ENCODE results near the gene GLOD4.
"Not testable (repeated sequence)": the region's sequence is repeated elsewhere in the genome, so short reads cannot be mapped to it uniquely, and the experiment has no call there.

GLOD4 gene

DNA sequence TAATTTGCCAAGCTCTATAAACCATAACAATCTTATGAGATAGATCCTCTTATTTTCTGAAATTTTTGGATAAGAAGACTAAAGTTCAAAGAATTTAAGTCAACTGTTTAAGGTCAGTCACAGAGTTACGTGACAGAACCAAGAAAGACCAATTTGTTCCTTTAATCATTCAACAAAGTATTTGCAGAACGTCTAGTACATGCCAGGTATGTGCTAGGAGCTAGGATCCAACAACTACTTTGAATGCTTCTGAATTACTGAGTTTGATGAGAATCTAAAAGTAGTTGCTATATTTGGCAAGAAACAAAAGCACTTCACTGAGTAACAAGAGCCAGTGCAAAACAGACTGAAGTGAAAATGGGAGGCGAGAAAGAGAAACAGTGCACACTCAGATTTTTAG, 15.0 kb downstream of the GLOD4 start:
- DNase-seq: no peak

DNA sequence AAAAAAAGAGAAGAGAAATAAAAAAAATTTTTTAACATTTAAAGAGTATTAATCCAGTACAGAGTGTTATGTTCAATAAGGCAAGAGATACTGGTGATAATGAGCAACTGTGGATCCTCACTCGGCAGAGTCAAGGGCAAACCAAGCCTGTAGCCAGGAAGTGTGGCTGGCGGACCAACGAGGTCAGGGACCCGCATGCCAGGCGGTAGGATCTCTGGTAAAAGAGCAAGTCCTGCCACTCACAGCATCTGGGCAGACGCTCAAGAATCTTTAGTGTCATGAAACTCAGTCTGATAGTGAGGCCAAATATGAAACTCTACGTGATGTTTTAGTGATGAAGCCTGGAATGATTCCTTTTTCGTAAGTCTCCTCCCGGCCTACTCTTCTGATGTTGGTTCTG, 21.7 kb downstream of the GLOD4 start:
- DNase-seq: no peak

- DNase-seq: no peak
Measured at GRCh38 chr17:759964-760363, 22.1 kb downstream of the GLOD4 start.

DNA sequence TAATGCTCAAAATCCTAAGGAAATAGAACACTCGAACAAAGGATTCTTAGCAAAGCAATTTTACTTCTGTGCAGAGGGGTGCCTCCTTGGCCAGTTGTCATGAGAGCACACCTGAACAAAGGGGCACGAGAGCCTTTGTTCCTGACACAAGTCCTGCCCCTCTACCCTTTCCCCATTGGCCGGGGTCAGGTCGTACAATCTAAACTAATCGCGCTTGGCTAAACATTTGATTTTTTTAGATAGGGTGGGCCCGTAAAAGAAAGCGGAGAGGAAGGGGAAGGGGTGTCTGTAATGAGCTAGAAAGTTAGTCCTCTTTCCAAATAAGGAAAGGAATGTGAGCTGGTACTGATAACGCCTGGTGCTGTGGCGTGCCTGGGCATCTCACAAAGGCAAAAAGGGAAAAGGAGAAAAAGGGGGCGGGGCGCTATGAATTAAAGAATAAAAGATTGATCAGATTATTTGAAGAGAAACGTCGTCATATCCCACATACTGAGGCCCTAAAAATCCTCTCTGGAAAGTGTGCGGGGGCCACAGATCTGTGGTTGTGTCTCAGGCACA, 26.0 kb downstream of the GLOD4 start:
- DNase-seq: not testable (repeated sequence)

DNA sequence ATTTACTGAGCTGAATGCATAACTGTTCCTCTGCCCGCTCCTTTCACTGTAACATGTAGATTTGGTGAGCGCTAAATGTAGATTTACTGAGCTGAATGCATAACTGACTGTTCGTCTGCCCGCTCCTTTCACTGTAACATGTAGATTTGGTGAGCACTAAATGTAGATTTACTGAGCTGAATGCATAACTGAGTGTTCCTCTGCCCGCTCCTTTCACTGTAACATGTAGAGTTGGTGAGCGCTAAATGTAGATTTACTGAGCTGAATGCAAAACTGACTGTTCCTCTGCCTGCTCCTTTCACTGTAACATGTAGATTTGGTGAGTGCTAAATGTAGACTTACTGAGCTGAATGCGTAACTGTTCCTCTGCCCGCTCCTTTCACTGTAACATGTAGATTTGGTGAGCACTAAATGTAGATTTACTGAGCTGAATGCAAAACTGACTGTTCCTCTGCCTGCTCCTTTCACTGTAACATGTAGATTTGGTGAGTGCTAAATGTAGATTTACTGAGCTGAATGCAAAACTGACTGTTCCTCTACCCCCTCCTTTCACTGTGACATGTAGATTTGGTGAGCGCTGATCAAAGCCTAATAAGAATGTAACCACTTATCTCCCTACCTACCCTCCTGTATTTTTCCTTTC, 26.6 kb downstream of the GLOD4 start:
- not testable (repeated sequence) for DNase-seq

- no peak for DNase-seq
Measured at GRCh38 chr17:753418-753817, 28.7 kb downstream of the GLOD4 start.

GRCh38 chr17:752620-753219, 29.4 kb downstream of the GLOD4 start:
- no peak for DNase-seq

DNA sequence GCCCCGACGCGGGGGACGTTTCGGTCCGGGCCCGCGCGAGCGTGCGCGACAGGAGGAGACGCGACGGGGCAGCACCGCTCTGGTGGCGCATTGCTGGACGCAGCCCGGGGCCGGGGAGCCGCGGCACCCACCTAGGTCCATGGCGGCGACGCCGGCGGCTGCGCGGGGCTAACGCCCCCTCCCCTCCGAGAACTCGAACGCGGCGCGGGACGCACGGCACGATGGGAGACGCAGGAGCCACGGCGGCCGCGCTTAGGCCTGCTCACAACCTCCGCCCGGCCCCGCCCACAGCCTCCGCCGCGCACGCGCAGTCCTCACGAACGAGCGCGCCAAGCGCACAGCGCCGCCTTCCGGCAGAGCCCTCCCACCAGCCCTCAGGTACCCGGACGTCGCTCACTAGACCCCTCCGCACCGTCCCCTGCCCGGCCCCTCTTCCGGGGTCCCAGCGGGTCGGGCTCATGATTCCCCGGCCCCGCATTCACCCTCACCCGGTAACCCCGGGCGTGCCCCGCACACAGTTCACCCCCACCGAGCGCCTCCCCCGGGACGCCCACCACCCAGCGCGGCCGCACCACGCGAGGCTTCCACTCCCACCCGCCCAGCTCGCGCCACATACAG, 30.0 kb downstream of the GLOD4 start, which contains the start of gene GEMIN4:
Gene GEMIN4, minus strand, starts transcription at position 263 of the 618 bp plus-strand sequence. Its CDS starts 122 bp downstream, at position 141.
- DNase-seq: peak; percentile 99 to 100

DNA sequence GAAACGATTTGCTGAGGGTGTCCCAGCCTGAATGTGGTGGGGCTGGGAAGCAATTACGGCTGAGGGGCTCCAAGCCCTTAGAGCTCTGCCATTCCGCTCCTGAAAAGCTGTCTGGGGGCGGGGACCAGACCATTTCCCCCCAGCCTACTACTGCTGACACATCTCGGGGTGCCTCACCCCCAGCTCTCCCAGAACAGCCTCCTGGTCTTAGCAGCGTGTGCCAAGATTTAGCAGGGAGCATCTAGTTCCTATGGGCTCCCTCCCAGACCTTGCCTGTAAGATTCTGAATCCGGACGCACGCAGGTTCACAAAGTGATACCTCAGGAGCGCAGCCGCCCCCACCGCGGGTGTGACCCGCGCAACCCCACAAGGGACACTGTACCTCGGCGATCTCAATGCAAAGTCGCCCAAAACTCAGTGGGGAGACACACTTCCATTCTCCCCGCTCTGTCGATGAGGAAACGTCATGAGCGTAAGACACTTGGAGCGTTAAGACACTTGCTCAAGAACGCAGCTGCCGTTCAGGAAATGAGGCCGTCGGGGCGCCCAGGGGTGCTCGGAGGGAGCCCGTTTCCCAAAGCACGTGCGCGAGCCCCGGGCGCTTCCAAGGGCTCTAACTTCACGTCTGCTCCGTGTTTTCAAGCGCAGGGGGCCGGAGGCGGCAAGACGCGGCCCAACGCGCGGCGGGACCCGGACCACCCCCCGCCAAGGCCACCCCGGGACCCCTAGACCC, 30.6 kb downstream of the GLOD4 start:
- DNase-seq: peak; percentile 35 to 44

DNA sequence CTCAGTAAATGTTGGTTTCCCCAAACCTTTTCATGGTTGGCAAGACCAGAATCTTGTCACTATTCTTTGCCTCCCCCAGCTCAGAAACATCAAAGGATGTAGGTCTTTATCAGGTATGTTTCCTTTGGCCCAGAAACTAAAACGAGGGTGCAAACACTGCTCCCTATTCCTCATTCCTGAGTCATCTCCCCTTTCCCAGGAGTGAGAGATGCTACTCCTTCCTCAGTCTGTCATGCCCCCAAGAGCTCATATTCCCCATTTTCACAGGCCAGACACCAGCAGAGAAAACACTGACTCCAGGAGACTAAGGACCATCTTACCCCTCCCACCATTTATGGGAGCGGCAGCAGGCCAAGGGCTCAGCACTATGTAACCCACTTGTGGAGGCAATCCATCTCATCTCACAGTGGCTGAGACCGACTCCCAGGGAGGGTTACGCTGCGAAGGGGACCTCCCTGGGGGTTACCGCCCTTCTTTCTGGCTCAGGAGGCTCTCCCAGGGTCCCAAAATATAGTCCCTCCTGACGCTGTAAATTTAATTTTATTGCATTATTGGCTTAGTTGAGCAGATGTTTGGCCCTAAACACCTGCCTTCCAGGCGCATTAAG, 31.5 kb downstream of the GLOD4 start:
- no peak for DNase-seq

- DNase-seq: not testable (repeated sequence)
Measured at GRCh38 chr17:749359-749758, 32.7 kb downstream of the GLOD4 start.

DNA sequence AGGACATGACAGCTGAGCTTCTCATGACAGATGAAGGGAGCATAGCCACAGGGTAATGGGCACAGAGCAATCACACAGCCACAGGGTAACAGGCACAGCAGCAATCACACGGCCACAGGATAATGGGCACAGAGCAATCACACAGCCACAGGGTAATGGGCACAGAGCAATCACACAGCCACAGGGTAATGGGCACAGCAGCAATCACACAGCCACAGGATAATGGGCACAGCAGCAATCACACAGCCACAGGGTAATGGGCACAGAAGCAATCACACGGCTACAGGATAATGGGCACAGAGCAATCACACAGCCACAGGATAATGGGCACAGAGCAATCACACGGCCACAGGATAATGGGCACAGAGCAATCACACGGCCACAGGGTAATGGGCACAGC, 33.5 kb downstream of the GLOD4 start:
- DNase-seq: not testable (repeated sequence)

DNA sequence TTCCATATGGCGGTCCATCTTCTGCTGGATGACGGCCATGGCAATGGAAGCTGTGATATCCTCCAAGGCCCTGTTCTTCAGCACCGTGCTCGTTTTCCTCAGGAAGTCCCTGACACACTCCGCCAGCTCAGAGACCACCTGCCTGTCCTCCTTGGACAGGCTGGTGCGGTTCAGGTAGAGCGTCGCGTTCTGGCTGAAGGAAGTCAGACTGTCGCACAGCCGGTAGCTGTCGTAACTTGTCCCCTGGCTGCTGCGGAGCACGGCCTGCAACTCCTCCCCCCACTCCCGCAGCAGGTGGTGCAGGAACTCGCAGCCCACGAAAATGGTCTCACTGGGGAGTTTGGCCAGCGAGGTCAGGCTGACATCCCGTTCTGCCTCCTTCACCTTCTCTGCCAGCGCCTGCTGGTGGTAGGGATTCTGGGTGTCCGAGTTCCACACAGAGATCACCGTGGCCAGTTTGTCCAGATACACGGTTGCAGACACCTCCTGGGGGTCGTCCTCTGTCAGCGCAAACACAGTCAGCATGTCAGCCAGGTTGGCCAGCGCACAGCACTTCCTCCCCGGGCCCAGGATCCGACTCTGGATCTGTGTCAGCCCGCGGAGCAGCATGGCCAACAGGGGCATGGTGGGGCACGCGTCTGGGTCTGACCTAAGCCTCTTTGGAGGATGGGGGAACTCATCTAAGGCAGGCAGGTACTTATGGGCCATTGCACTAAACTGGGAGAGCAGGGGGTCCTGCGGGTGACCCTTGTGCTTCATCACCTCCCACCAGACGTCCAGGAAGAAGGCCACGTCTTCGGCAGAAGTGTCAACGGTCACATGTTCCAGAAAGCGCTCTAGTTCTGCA, 35.1 kb downstream of the GLOD4 start:
- no peak for DNase-seq

- DNase-seq: no peak
Measured at GRCh38 chr17:746181-746580, 35.9 kb downstream of the GLOD4 start.

DNA sequence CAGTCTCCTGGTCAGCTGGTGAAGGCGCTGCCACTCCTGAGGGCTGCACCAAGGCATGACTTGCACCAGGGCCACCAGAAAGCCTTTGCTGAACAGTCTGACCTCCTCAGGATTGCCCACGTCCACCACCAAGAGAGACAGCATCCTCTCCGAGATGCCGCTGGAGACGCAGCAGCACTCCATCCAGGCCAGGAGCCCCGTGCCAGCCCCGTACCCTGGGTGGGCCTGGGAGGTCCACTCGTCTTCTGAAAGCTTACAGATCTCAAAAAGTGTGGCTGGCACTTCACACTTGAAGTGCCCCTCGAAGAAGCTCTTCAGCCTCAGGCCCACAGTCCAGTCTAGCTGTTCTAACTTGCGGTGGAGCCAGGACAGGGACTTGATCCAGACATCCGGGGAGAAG, 36.7 kb downstream of the GLOD4 start:
- no peak for DNase-seq

GRCh38 chr17:744937-745336, 37.1 kb downstream of the GLOD4 start:
- DNase-seq: no peak

DNA sequence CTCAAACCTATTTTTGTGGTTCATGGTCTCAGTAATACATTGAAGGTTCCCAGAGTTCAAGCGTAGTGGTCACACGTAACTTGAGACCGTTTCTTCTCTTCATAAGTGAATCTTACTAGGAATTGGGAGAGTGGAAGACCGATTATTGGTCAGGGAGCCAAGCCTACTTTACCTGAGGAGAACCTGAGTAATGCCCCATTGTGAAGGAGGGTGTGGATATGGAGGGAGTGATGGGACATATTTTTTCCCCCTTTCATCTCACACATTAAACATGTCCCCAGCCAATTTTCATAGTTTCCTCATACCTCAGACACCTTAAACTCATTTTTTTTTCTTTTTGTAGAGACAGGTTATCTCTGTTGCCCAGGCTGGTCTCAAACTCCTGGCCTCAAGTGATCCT, 38.9 kb downstream of the GLOD4 start:
- DNase-seq: no peak

DNA sequence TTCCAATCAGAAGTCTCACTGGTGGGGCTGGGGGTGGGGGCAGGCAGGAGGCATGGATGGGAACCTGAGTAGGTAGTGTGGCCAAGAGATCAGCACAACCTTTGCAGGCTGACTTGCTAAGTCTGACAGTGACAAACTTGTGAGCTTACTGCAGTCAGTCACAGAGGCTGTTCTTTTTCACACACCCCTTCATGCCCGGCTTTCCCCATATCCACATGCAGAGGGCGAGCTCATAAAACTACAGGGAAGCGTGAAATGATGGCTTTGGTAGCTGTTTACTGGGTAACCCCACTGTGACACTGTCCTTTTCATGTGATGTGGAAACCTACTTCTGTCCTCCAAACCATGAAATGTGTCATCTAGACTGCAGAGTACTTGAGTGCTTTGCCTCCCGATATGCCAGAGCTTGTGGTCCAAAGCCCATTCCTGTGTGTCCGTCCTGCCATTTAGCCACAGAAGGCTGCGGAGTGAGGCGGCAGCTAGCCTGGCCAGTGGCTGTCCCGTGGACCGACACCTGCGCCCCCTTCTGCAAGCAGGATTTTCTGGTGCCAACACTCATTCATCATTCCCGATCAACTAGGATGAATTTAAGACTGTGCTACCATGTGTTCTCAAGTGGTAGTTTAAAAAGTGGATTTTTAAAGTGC, 39.8 kb downstream of the GLOD4 start:
- DNase-seq: no peak

- peak in 1 of 2 donors; percentile 38 for DNase-seq
Measured at GRCh38 chr17:740240-741017, 41.7 kb downstream of the GLOD4 start.

DNA sequence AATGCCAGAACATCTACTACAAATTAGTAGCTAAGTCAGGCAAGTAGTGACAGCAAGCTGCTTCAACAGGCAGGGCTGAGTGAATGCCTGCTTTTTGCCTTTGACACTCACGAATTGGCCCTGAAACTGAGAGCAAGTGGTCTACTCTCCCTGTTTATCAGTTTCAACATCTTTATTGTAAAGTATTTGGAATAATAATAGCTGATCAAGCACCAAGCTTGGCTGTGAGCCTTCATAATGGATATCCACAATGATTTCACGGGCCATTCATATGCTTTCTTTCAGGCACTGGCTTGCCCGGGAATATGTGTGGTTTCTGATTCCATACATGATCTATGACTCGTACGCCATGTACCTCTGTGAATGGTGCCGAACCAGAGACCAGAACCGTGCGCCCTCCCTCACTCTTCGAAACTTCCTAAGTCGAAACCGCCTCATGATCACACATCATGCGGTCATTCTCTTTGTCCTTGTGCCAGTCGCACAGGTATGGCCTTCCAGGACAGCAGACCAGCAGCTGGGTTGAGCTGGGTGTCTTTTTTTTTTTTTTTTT, 44.4 kb downstream of the GLOD4 start:
- no peak for DNase-seq
